ENCODE measurements around the gene ZBTB1.

The ZBTB1 gene

GRCh38 chr14:64465191-64465822 is 39.3 kb upstream of the ZBTB1 start, which contains the start of gene AKAP5:
Gene AKAP5, plus strand, starts transcription at chr14:64465499. Its CDS starts 2,896 bp downstream, at chr14:64468395.
- TF ChIP-seq, protein P1, sequence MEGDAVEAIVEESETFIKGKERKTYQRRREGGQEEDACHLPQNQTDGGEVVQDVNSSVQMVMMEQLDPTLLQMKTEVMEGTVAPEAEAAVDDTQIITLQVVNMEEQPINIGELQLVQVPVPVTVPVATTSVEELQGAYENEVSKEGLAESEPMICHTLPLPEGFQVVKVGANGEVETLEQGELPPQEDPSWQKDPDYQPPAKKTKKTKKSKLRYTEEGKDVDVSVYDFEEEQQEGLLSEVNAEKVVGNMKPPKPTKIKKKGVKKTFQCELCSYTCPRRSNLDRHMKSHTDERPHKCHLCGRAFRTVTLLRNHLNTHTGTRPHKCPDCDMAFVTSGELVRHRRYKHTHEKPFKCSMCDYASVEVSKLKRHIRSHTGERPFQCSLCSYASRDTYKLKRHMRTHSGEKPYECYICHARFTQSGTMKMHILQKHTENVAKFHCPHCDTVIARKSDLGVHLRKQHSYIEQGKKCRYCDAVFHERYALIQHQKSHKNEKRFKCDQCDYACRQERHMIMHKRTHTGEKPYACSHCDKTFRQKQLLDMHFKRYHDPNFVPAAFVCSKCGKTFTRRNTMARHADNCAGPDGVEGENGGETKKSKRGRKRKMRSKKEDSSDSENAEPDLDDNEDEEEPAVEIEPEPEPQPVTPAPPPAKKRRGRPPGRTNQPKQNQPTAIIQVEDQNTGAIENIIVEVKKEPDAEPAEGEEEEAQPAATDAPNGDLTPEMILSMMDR (IDR thresholded peaks at IDR 0.05; ENCODE audit: extremely low read depth, missing control alignments) = no peak
- DNase-seq (ENCODE audit: low spot score) = peak; percentile 86

- DNase-seq (ENCODE audit: low spot score) = no peak
- TF ChIP-seq, protein P1 (IDR thresholded peaks at IDR 0.05; ENCODE audit: extremely low read depth, missing control alignments) = no peak
Observed at GRCh38 chr14:64465831-64466554, 38.6 kb upstream of the ZBTB1 start.

GRCh38 chr14:64467101-64467500 is 37.5 kb upstream of the ZBTB1 start:
- DNase-seq (ENCODE audit: low spot score) = no peak
- TF ChIP-seq, protein P1 (IDR thresholded peaks at IDR 0.05; ENCODE audit: extremely low read depth, missing control alignments) = no peak

DNA sequence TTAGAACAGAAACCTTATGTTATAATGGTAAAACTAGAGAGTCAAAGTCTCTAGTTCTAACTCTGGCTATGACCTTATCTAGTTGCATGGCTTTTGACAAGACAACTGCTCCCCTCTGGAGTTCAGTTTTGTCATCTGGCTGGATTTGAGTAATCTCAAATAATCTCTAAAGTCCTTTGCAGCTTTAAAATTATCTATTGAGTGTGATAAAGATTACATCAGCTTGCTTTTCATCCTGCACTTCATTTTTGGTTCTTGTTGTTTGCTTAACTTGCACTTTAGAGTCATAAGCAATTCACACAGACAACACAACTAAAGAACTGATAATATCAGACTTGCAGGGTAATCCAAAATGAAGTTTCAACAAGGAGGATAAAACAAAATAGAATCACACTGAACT is 37.0 kb upstream of the ZBTB1 start:
- no peak for DNase-seq (ENCODE audit: low spot score)
- TF ChIP-seq, protein P1 (IDR thresholded peaks at IDR 0.05; ENCODE audit: extremely low read depth, missing control alignments) = no peak

- TF ChIP-seq, protein P1 (IDR thresholded peaks at IDR 0.05; ENCODE audit: extremely low read depth, missing control alignments) = no peak
- DNase-seq (ENCODE audit: low spot score) = no peak
Observed at GRCh38 chr14:64468451-64468850, 36.1 kb upstream of the ZBTB1 start.

DNA sequence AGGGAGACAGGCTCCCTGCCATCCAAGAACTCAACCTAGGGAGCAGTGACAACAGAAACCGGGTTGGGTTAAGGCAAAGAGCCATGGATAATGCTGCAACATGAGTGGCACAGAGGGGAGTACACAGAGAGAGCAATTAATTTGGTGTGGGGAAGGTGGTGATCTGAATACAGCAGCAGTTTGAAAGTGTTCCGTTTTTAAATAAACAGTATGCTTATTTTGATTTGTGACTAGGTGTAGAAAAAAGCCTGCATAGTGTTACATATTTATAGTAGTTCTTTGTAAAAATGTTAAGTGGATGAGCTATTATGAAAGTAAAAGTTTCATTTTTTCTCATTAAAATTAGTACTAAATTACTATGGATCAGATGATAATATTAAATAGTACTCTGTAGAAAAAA is 30.5 kb upstream of the ZBTB1 start:
- no peak for DNase-seq (ENCODE audit: low spot score)
- TF ChIP-seq, protein P1 (IDR thresholded peaks at IDR 0.05; ENCODE audit: extremely low read depth, missing control alignments) = no peak

GRCh38 chr14:64474698-64475097 is 29.9 kb upstream of the ZBTB1 start:
- TF ChIP-seq, protein P1 (IDR thresholded peaks at IDR 0.05; ENCODE audit: extremely low read depth, missing control alignments) = no peak

More at GRCh38 chr14:64474698-64475097, 29.9 kb upstream of the ZBTB1 start:
- no peak for DNase-seq (ENCODE audit: low spot score)

Data from GM20000 (cell line).